ENCODE measurements around the gene ALG12. TPM values are rescaled to one million over a fixed set of nuclear protein-coding genes. Genes with fewer than 3 reads are reported as not detected.
A peak's percentile ranks its signal among the peaks of the same experiment; 100 is the strongest.

Gene ALG12
- total RNA-seq, 1 donor from 2014 or later, result 17.0 TPM

- no peaks in the 10 kb centered on the region for H3K27me3 ChIP-seq (ENCODE audit: low read depth)
- DNase-seq, result no peak
- peaks cover 23% of the 10 kb centered on the region for H3K36me3 ChIP-seq
- intact Hi-C loops (cut with micrococcal nuclease), result no loop called here
- H3K9me3 ChIP-seq (replicated peaks), result peaks cover 12% of the 10 kb centered on the region
- no peak overlapping the region for H3K4me3 ChIP-seq
- TF ChIP-seq CTCF (IDR thresholded peaks at IDR 0.05; ENCODE audit: borderline replicate concordance), result no peak
- no peak overlapping the region for H3K27ac ChIP-seq (replicated peaks)
- H3K4me1 ChIP-seq, result peaks cover 20% of the 10 kb centered on the region
Observed at GRCh38 chr22:49893025-49893424, 25.2 kb downstream of the ALG12 start.

GRCh38 chr22:49892226-49892899 lies 25.9 kb downstream of the ALG12 start:
- peak; percentile 66 for DNase-seq
- Histone ChIP-seq H3K4me3 (no peak overlapping the region), H3K27ac (replicated peaks) (peak overlapping the region; percentile 36), H3K27me3 (ENCODE audit: low read depth) (no peaks in the 10 kb centered on the region), H3K9me3 (replicated peaks) (peaks cover 8% of the 10 kb centered on the region), H3K36me3 (peaks cover 24% of the 10 kb centered on the region), H3K4me1 (peaks cover 19% of the 10 kb centered on the region)
- no peak for TF ChIP-seq CTCF (IDR thresholded peaks at IDR 0.05; ENCODE audit: borderline replicate concordance)
- intact Hi-C loops (cut with micrococcal nuclease), result no loop called here

GRCh38 chr22:49889071-49889470 lies 29.2 kb downstream of the ALG12 start:
- no peak for DNase-seq
- intact Hi-C loops (cut with micrococcal nuclease), result no loop called here
- no peak for TF ChIP-seq CTCF (IDR thresholded peaks at IDR 0.05; ENCODE audit: borderline replicate concordance)
- peaks cover 55% of the 10 kb centered on the region for H3K36me3 ChIP-seq
- no peaks in the 10 kb centered on the region for H3K27me3 ChIP-seq (ENCODE audit: low read depth)
- H3K27ac ChIP-seq (replicated peaks), result no peak overlapping the region
- H3K9me3 ChIP-seq (replicated peaks), result no peaks in the 10 kb centered on the region
- peaks cover 12% of the 10 kb centered on the region for H3K4me1 ChIP-seq
- no peak overlapping the region for H3K4me3 ChIP-seq

- no peak overlapping the region for H3K27ac ChIP-seq (replicated peaks)
- intact Hi-C loops (cut with micrococcal nuclease), result no loop called here
- no peak for DNase-seq
- H3K27me3 ChIP-seq (ENCODE audit: low read depth), result no peaks in the 10 kb centered on the region
- no peak for TF ChIP-seq CTCF (IDR thresholded peaks at IDR 0.05; ENCODE audit: borderline replicate concordance)
- peaks cover 8% of the 10 kb centered on the region for H3K4me1 ChIP-seq
- H3K4me3 ChIP-seq, result no peak overlapping the region
- peaks cover 61% of the 10 kb centered on the region for H3K36me3 ChIP-seq
- no peaks in the 10 kb centered on the region for H3K9me3 ChIP-seq (replicated peaks)
Observed at GRCh38 chr22:49887702-49888101, 30.5 kb downstream of the ALG12 start.

GRCh38 chr22:49887064-49887451 lies 31.2 kb downstream of the ALG12 start:
- TF ChIP-seq CTCF (IDR thresholded peaks at IDR 0.05; ENCODE audit: borderline replicate concordance), result no peak
- Histone ChIP-seq H3K36me3 (peaks cover 61% of the 10 kb centered on the region), H3K27me3 (ENCODE audit: low read depth) (no peaks in the 10 kb centered on the region), H3K4me1 (peaks cover 4% of the 10 kb centered on the region), H3K9me3 (replicated peaks) (no peaks in the 10 kb centered on the region), H3K4me3 (no peak overlapping the region), H3K27ac (replicated peaks) (no peak overlapping the region)
- intact Hi-C loops (cut with micrococcal nuclease), result no loop called here
- DNase-seq, result no peak

All from left ventricle myocardium inferior (tissue), 1 donor.